ENCODE measurements around the gene SEC23A. TPM values are rescaled to one million over a fixed set of nuclear protein-coding genes. Genes with fewer than 3 reads are reported as not detected.
"Not testable (repeated sequence)": the region's sequence is repeated elsewhere in the genome, so short reads cannot be mapped to it uniquely, and the experiment has no call there.

Gene SEC23A
- total RNA-seq, 1 donor from 2014 or later = 39.4 TPM

DNA sequence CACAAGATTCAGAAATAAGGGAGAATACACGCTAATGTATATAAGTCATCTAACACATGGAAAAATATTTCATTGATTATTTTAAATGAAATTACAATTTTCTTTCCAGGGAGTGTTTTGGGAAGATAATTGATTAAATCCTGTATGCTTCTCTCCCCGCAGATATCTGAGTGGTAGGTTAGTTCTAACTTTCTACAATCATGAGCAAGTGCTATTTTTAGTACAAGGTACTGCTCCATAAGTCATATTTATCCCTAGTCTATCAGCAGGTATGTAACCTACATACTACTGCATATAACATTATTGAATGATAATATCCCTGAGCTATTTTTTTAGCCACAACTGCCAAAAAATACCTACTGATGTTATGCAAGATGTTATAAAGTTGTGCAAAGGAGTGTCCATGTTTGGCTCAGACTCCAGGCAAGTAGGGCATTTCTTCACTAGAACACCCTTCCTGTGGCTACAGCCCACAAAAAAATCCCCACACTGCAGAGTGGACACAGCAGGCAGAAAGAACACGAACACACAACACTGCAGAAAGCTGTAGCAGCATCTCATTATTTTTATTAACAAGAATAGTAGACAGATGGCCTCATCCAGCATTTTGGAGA, 87.0 kb downstream of the SEC23A start:
- H3K4me1 Mint-ChIP-seq = no peaks in the 10 kb centered on the region
- no peaks in the 10 kb centered on the region for H3K27me3 Mint-ChIP-seq
- DNase-seq (no peak), ATAC-seq (ENCODE audit: low read depth) (no peak)
- TF ChIP-seq, protein P1, sequence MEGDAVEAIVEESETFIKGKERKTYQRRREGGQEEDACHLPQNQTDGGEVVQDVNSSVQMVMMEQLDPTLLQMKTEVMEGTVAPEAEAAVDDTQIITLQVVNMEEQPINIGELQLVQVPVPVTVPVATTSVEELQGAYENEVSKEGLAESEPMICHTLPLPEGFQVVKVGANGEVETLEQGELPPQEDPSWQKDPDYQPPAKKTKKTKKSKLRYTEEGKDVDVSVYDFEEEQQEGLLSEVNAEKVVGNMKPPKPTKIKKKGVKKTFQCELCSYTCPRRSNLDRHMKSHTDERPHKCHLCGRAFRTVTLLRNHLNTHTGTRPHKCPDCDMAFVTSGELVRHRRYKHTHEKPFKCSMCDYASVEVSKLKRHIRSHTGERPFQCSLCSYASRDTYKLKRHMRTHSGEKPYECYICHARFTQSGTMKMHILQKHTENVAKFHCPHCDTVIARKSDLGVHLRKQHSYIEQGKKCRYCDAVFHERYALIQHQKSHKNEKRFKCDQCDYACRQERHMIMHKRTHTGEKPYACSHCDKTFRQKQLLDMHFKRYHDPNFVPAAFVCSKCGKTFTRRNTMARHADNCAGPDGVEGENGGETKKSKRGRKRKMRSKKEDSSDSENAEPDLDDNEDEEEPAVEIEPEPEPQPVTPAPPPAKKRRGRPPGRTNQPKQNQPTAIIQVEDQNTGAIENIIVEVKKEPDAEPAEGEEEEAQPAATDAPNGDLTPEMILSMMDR (IDR thresholded peaks at IDR 0.05) = no peak
- H3K27ac Mint-ChIP-seq = no peak overlapping the region
- H3K9me3 Mint-ChIP-seq = no peaks in the 10 kb centered on the region
- ChIA-PET POLR2A (no interaction called here), CTCF (interaction anchor here (0.9 to 1.5 kb wide), 3 partner anchors 8 to 1030 kb away, joined by 3 read pairs; no protein-coding TSS in a partner anchor)
- H3K4me3 Mint-ChIP-seq = no peak overlapping the region
- H3K36me3 Mint-ChIP-seq (ENCODE audit: low read depth) = no peaks in the 10 kb centered on the region
- intact Hi-C loops (cut with micrococcal nuclease) = loop anchor here (1.0 to 10.0 kb wide), 4 partner anchors 149 to 1770 kb away; no protein-coding TSS in a partner anchor

GRCh38 chr14:39015360-39015961, 87.6 kb downstream of the SEC23A start:
- ChIA-PET CTCF (interaction anchor here (0.9 to 1.5 kb wide), 4 partner anchors 8 to 1029 kb away, joined by 3 read pairs; no protein-coding TSS in a partner anchor), POLR2A (no interaction called here)
- no peaks in the 10 kb centered on the region for H3K4me1 Mint-ChIP-seq

DNA sequence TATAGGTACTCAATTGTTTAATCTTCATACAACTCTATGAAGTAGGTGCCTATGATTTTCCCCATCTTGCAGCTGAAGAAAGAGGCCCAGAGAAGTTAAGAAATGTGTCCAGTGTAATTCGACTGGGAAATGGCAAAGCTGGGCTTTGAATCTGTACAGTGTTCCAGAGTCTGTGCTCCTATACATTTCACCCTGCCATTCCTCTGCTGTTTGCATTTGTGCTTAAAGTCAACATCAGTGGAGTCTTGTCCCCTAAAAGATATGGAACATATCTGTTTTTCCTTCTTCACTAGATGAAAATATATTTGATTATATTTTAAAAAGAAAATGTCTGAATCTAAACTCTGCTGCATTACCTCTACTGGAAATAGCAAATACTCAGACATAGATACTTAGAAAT, 88.6 kb downstream of the SEC23A start:
- POLR2A ChIA-PET = no interaction called here
- no peaks in the 10 kb centered on the region for H3K36me3 Mint-ChIP-seq (ENCODE audit: low read depth)
- CTCF ChIA-PET = interaction anchor here (1.5 kb wide), 1 partner anchor 1028 kb away, joined by 3 read pairs; no protein-coding TSS in a partner anchor
- TF ChIP-seq, protein P1 (IDR thresholded peaks at IDR 0.05) = no peak
- no peak overlapping the region for H3K27ac Mint-ChIP-seq
- no peaks in the 10 kb centered on the region for H3K4me1 Mint-ChIP-seq
- H3K4me3 Mint-ChIP-seq = no peak overlapping the region
- ATAC-seq (ENCODE audit: low read depth) = no peak
- intact Hi-C loops (cut with micrococcal nuclease) = loop anchor here (10.0 kb wide), 1 partner anchor 1110 kb away; no protein-coding TSS in a partner anchor
- H3K9me3 Mint-ChIP-seq = no peaks in the 10 kb centered on the region
- no peaks in the 10 kb centered on the region for H3K27me3 Mint-ChIP-seq
- no peak for DNase-seq

More at GRCh38 chr14:39015360-39015961, 87.6 kb downstream of the SEC23A start:
- intact Hi-C loops (cut with micrococcal nuclease) = loop anchor here (1.0 to 10.0 kb wide), 4 partner anchors 148 to 1769 kb away; no protein-coding TSS in a partner anchor
- no peaks in the 10 kb centered on the region for H3K27me3 Mint-ChIP-seq
- H3K4me3 Mint-ChIP-seq = no peak overlapping the region
- TF ChIP-seq, protein P1 (IDR thresholded peaks at IDR 0.05) = peak; percentile 40
- H3K36me3 Mint-ChIP-seq (ENCODE audit: low read depth) = no peaks in the 10 kb centered on the region
- no peaks in the 10 kb centered on the region for H3K9me3 Mint-ChIP-seq
- no peak for ATAC-seq (ENCODE audit: low read depth)
- no peak overlapping the region for H3K27ac Mint-ChIP-seq
- DNase-seq = no peak

DNA sequence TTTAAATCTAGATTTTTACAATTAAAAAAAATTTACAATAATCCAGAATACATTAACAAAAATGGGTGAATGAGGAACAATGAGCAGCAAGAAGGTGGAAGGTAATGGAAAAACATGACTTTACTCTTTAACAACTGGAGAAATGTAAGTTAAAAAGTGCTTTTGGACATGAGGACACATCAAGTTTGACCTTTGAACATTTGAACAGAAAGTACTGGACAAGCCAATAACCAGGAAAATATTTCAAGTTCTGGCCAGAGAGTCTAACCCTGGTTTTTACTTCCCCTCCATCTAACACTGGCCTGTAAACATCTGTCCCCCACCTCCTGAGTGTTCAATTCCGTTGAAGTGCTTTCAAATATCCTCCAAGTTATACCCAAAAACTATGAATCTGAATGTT, 94.1 kb downstream of the SEC23A start:
- CTCF ChIA-PET; H3K36me3 Mint-ChIP-seq (ENCODE audit: low read depth); H3K4me1 Mint-ChIP-seq; H3K27me3 Mint-ChIP-seq; DNase-seq; H3K9me3 Mint-ChIP-seq; POLR2A ChIA-PET; H3K27ac Mint-ChIP-seq; ATAC-seq (ENCODE audit: low read depth); H3K4me3 Mint-ChIP-seq; intact Hi-C loops (cut with micrococcal nuclease): not testable (repeated sequence)

DNA sequence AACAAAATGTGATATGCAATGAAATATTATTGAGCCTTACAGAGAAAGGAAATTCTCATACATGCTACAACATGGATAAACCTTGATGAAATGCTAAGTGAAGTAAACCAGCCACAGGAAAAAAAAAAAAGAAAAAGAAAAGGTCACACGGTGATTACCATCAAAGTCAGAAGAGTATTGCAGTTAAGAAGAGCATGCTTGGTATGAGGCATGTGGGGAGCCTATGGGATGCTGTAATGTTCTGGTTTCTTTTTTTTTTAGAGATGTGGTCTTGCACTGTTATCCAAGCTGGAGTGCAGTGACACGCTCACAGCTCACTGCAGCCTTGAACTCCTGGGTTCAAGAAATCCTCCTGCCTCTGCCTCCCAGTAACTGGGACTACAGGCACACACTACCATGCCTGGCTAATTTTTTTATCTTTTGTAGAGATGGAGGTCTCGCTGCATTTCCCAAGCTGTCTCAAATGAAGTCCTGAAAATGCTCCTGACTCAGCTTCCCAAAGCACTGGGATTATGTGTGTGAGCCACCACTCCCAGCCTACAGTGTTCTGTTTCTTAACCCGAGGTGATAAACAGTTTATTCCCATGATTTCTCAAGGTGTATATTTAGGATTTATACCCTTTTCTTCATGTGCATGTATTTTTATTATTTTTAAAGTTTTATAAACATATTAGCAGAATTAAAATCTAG, 96.2 kb downstream of the SEC23A start:
- Mint-ChIP-seq H3K27me3 (no peaks in the 10 kb centered on the region), H3K9me3 (no peaks in the 10 kb centered on the region), H3K4me1 (no peaks in the 10 kb centered on the region), H3K27ac (no peak overlapping the region), H3K36me3 (ENCODE audit: low read depth) (no peaks in the 10 kb centered on the region), H3K4me3 (no peak overlapping the region)
- ATAC-seq (ENCODE audit: low read depth) (no peak), DNase-seq (no peak)
- ChIA-PET CTCF (no interaction called here), POLR2A (no interaction called here)
- TF ChIP-seq, protein P1 (IDR thresholded peaks at IDR 0.05) = no peak
- intact Hi-C loops (cut with micrococcal nuclease) = no loop called here

Measured in activated B cell treated with CpG ODN at 0.5 μM for 24 hours (primary cell).